ENCODE data around the gene FUT8. TPM values are rescaled to one million over a fixed set of nuclear protein-coding genes. Genes with fewer than 3 reads are reported as not detected.

FUT8 gene
- total and polyA plus RNA-seq, 2 of the 8 experiments (the other 6 are each of a cell fraction or from before 2014, with no cell fraction given) = 10.5 to 25.1 TPM

GRCh38 chr14:65631040-65631439, 218.5 kb downstream of the FUT8 start:
- no peak for TF ChIP-seq YY1 (IDR thresholded peaks at IDR 0.05; ENCODE audit: low read depth, low read length)
- no peak for TF ChIP-seq E2F6 (IDR thresholded peaks at IDR 0.05)
- TF ChIP-seq TAF1 (IDR thresholded peaks at IDR 0.05; ENCODE audit: low read depth, low read length) = no peak
- TF ChIP-seq HDAC6 (IDR thresholded peaks at IDR 0.05; ENCODE audit: low read depth, low read length) = no peak
- no peak for TF ChIP-seq EP300 (IDR thresholded peaks at IDR 0.05; ENCODE audit: borderline replicate concordance in 1 of 2, low read depth in 2 of 2, low read length in 2 of 2)
- TF ChIP-seq EZH2 (IDR thresholded peaks at IDR 0.05; ENCODE audit: low read depth, low read length, severe bottlenecking) = no peak
- no peak for TF ChIP-seq SIX5 (IDR thresholded peaks at IDR 0.05; ENCODE audit: low read depth, low read length)
- no peak for TF ChIP-seq POU5F1 (IDR thresholded peaks at IDR 0.05; ENCODE audit: low read depth, low read length)
- TF ChIP-seq TEAD4 (IDR thresholded peaks at IDR 0.05; ENCODE audit: low read depth, low read length) = no peak
- TF ChIP-seq CREB1 (IDR thresholded peaks at IDR 0.05) = no peak
- ChIA-PET POLR2A (ENCODE audit: partially characterized antibody) (no interaction called here), CTCF (ENCODE audit: partially characterized antibody) (interaction anchor here (0.7 to 0.8 kb wide), 2 partner anchors 9 to 21 kb away, joined by 3 to 5 read pairs; no protein-coding TSS in a partner anchor)
- no peaks in the 10 kb centered on the region for H4K20me1 ChIP-seq (replicated peaks in 1 of 2; ENCODE audit: control insufficient read depth in 1 of 2, insufficient read depth in 2 of 2, low read length in 2 of 2)
- H2BK120ac ChIP-seq (replicated peaks; ENCODE audit: low read depth, low read length) = no peak overlapping the region
- no peaks in the 10 kb centered on the region for H3K23me2 ChIP-seq (ENCODE audit: low read depth, low read length)
- H4K5ac ChIP-seq (ENCODE audit: insufficient read length, low read depth, low read length) = no peak overlapping the region
- no peak overlapping the region for H3K4me3 ChIP-seq (ENCODE audit: extremely low read depth in 1 of 4, insufficient read depth in 2 of 4, low read depth in 3 of 4, low read length in 4 of 4)
- DNase-seq (ENCODE audit: low read depth in 1 of 2, low spot score in 2 of 2) (no peak), FAIRE-seq (no peak)
- H2AFZ ChIP-seq (ENCODE audit: low read length) = no peak overlapping the region
- 100% methylated on average over 1 of the region's 1 CpG; no CpG with 5 or more reads in 1 of the 2 experiments for WGBS, 2 experiments (ENCODE audit: extremely low coverage in 1 of 2, insufficient coverage in 1 of 2, insufficient read length in 1 of 2, insufficient replicate concordance in 2 of 2, low coverage in 1 of 2, low lambda C conversion rate in 2 of 2, missing lambda C conversion rate in 1 of 2)
- H4K91ac ChIP-seq (replicated peaks; ENCODE audit: insufficient read length, low read length) = no peak overlapping the region
- H3K23ac ChIP-seq (ENCODE audit: insufficient read length) = no peak overlapping the region
- H2BK12ac ChIP-seq (ENCODE audit: low read depth, low read length) = no peak overlapping the region
- H3K14ac ChIP-seq (ENCODE audit: insufficient read length) = no peak overlapping the region
- no peak overlapping the region for H3K4ac ChIP-seq (replicated peaks; ENCODE audit: insufficient read length, low read depth, low read length)
- no peaks in the 10 kb centered on the region for H3K79me1 ChIP-seq (ENCODE audit: low read depth, low read length)
- no peaks in the 10 kb centered on the region for H3K79me2 ChIP-seq (ENCODE audit: control insufficient read depth in 1 of 2, insufficient read depth in 2 of 2, low read length in 2 of 2)
- no peak overlapping the region for H3K56ac ChIP-seq (replicated peaks; ENCODE audit: insufficient read length, low read depth, low read length)
- no peak overlapping the region for H2BK5ac ChIP-seq (ENCODE audit: low read depth, low read length)
- H3K27me3 ChIP-seq (replicated peaks in 1 of 4; ENCODE audit: control insufficient read depth in 3 of 4, extremely low read depth in 1 of 4, insufficient read depth in 3 of 4, low read length in 3 of 4) = no peaks in the 10 kb centered on the region
- H4K8ac ChIP-seq (ENCODE audit: extremely low read depth, insufficient read depth, low read length) = no peak overlapping the region
- H2BK20ac ChIP-seq (ENCODE audit: low read length) = no peak overlapping the region
- H2AK5ac ChIP-seq (ENCODE audit: low read depth, low read length) = no peak overlapping the region
- no peaks in the 10 kb centered on the region for H3K36me3 ChIP-seq (ENCODE audit: control insufficient read depth in 2 of 4, insufficient read depth in 4 of 4, low read length in 3 of 4)
- H2BK15ac ChIP-seq (ENCODE audit: low read length) = no peak overlapping the region
- H3K9me3 ChIP-seq (ENCODE audit: insufficient read depth in 2 of 2, low read depth in 1 of 2, low read length in 1 of 2) = peaks cover 0 to 5% of the 10 kb centered on the region in 2 experiments; a peak in 1 of 4 replicates
- no peak overlapping the region for H3K9ac ChIP-seq (replicated peaks in 1 of 4; ENCODE audit: extremely low read depth in 1 of 4, low read depth in 3 of 4, low read length in 3 of 4)
- no peak overlapping the region for H3K27ac ChIP-seq (ENCODE audit: low read depth, low read length)
- no peak overlapping the region for H3K18ac ChIP-seq (ENCODE audit: extremely low read depth, low read length)
- H3K4me2 ChIP-seq (ENCODE audit: insufficient read depth in 1 of 2, low read depth in 2 of 2, low read length in 2 of 2) = no peak overlapping the region
- H3K4me1 ChIP-seq (replicated peaks in 1 of 4; ENCODE audit: control insufficient read depth in 3 of 4, insufficient read depth in 4 of 4, low read length in 3 of 4) = no peaks in the 10 kb centered on the region

Measured in H1 (cell line).